ENCODE results near the gene ZFP36.

The ZFP36 gene

DNA sequence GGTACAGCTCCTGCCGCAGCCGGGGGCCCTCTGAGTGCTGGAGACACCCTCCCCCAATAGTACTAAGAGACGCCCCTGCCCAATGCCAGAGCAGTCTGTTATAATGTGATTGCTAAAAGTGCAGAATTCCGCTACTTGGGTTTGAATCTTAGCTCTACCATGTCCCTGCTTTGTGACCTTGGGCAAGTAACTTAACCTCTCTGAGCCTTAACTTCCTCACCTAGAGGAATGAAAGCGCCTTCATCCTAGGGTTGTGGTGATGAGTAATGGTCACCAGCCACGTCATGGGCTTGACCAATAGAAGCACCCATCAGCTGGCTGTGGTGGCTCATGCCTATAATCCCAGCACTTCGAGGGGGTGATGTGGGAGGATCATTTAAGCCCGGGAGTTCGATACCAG is 12.4 kb downstream of the ZFP36 start:
- no peaks in the 10 kb centered on the region for H3K79me2 ChIP-seq (ENCODE audit: insufficient read depth, low read length)
- H4K20me1 ChIP-seq (ENCODE audit: insufficient read depth, low read length), result no peaks in the 10 kb centered on the region
- no peak overlapping the region for H3K9ac ChIP-seq (ENCODE audit: low read length)
- no peaks in the 10 kb centered on the region for H3K27me3 ChIP-seq (ENCODE audit: insufficient read depth, low read length)
- H3K4me3 ChIP-seq (ENCODE audit: low read depth, low read length, poor library complexity, severe bottlenecking), result no peak overlapping the region
- no peaks in the 10 kb centered on the region for H3F3A ChIP-seq (ENCODE audit: insufficient read depth, low read length)
- H3K4me2 ChIP-seq (ENCODE audit: low read length), result no peak overlapping the region
- H3K27ac ChIP-seq (ENCODE audit: low read depth, low read length, poor library complexity, severe bottlenecking), result no peak overlapping the region
- no peak overlapping the region for H2AFZ ChIP-seq (ENCODE audit: low read length)
- H3K36me3 ChIP-seq (ENCODE audit: insufficient read depth, low read length), result peaks cover 29% of the 10 kb centered on the region
- no peaks in the 10 kb centered on the region for H3K9me2 ChIP-seq (ENCODE audit: low read depth, low read length)
- H3K4me1 ChIP-seq (ENCODE audit: insufficient read depth, low read length, severe bottlenecking), result peaks cover 2% of the 10 kb centered on the region
- no peaks in the 10 kb centered on the region for H3K9me3 ChIP-seq (ENCODE audit: low read length)
- TF ChIP-seq EZH2 (IDR thresholded peaks at IDR 0.05; ENCODE audit: borderline replicate concordance, low read length), result no peak

DNA sequence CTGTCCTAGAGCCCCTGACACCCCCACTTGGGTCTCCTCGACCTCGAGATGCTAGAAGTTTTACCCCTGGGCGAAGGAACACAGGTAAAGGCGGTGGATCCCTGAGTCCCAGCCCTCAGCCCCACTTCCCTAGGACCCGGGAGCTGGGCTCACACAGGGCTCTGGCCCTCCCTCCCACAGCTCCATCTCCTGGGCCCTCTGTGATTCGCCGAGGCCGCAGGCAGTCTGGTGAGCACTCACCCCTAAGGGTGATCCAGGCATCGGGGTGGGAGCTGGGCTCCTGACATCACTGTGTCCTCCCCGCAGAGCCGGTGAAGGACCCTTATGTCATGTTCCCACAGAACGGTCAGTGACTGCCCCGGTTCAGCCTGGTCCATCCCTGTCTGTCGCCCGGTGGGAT is 14.1 kb downstream of the ZFP36 start:
- H3K79me2 ChIP-seq (ENCODE audit: insufficient read depth, low read length), result no peaks in the 10 kb centered on the region
- no peaks in the 10 kb centered on the region for H4K20me1 ChIP-seq (ENCODE audit: insufficient read depth, low read length)
- H3K27ac ChIP-seq (ENCODE audit: low read depth, low read length, poor library complexity, severe bottlenecking), result no peak overlapping the region
- H3K4me3 ChIP-seq (ENCODE audit: low read depth, low read length, poor library complexity, severe bottlenecking), result no peak overlapping the region
- TF ChIP-seq EZH2 (IDR thresholded peaks at IDR 0.05; ENCODE audit: borderline replicate concordance, low read length) (no peak), CTCF (IDR thresholded peaks at IDR 0.05; ENCODE audit: low read length) (no peak)
- peaks cover 36% of the 10 kb centered on the region for H3K36me3 ChIP-seq (ENCODE audit: insufficient read depth, low read length)
- no peak overlapping the region for H3K9ac ChIP-seq (ENCODE audit: low read length)
- no peaks in the 10 kb centered on the region for H3K27me3 ChIP-seq (ENCODE audit: insufficient read depth, low read length)
- H3K9me2 ChIP-seq (ENCODE audit: low read depth, low read length), result no peaks in the 10 kb centered on the region
- no peak overlapping the region for H2AFZ ChIP-seq (ENCODE audit: low read length)
- no peaks in the 10 kb centered on the region for H3F3A ChIP-seq (ENCODE audit: insufficient read depth, low read length)
- H3K4me1 ChIP-seq (ENCODE audit: insufficient read depth, low read length, severe bottlenecking), result no peaks in the 10 kb centered on the region
- H3K4me2 ChIP-seq (ENCODE audit: low read length), result no peak overlapping the region
- H3K9me3 ChIP-seq (ENCODE audit: low read length), result no peaks in the 10 kb centered on the region

- Histone ChIP-seq H4K20me1 (ENCODE audit: insufficient read depth, low read length) (no peaks in the 10 kb centered on the region), H3K36me3 (ENCODE audit: insufficient read depth, low read length) (peaks cover 36% of the 10 kb centered on the region), H3K9ac (ENCODE audit: low read length) (no peak overlapping the region), H3F3A (ENCODE audit: insufficient read depth, low read length) (no peaks in the 10 kb centered on the region), H3K4me3 (ENCODE audit: low read depth, low read length, poor library complexity, severe bottlenecking) (no peak overlapping the region), H2AFZ (ENCODE audit: low read length) (no peak overlapping the region), H3K9me3 (ENCODE audit: low read length) (no peaks in the 10 kb centered on the region), H3K27me3 (ENCODE audit: insufficient read depth, low read length) (no peaks in the 10 kb centered on the region), H3K79me2 (ENCODE audit: insufficient read depth, low read length) (no peaks in the 10 kb centered on the region), H3K4me2 (ENCODE audit: low read length) (no peak overlapping the region), H3K9me2 (ENCODE audit: low read depth, low read length) (no peaks in the 10 kb centered on the region), H3K4me1 (ENCODE audit: insufficient read depth, low read length, severe bottlenecking) (no peaks in the 10 kb centered on the region), H3K27ac (ENCODE audit: low read depth, low read length, poor library complexity, severe bottlenecking) (no peak overlapping the region)
- TF ChIP-seq EZH2 (IDR thresholded peaks at IDR 0.05; ENCODE audit: borderline replicate concordance, low read length), result no peak
- no peak for TF ChIP-seq CTCF (IDR thresholded peaks at IDR 0.05; ENCODE audit: low read length)
Observed at GRCh38 chr19:39422020-39422419, 15.4 kb downstream of the ZFP36 start.

DNA sequence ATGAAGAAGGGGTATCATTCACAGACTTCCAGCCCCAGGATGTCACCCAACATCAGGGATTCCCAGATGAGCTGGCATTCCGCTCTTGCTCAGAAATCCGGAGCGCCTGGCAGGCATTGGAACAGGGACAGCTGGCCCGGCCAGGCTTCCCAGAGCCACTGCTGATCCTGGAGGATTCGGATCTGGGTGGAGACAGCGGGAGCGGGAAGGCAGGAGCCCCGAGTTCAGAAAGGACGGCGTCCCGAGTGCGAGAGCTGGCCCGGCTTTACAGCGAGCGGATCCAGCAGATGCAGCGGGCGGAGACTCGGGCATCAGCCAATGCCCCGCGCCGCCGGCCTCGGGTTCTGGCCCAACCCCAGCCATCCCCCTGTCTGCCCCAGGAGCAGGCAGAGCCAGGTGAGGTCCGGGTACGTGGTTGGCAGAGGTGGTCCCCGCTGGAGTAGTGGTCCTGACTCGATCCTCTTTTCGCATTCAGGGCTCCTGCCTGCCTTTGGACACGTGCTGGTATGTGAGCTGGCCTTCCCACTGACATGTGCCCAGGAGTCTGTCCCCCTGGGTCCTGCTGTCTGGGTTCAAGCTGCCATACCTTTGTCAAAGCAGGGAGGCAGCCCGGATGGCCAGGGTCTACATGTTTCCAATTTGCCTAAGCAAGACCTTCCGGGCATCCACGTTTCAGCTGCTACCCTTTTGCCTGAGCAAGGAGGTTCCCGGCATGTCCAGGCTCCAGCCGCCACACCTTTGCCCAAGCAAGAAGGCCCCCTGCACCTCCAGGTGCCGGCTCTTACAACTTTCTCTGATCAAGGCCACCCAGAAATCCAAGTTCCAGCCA is 16.8 kb downstream of the ZFP36 start:
- H3K36me3 ChIP-seq (ENCODE audit: insufficient read depth, low read length), result peaks cover 36% of the 10 kb centered on the region
- H3K4me2 ChIP-seq (ENCODE audit: low read length), result no peak overlapping the region
- TF ChIP-seq CTCF (IDR thresholded peaks at IDR 0.05; ENCODE audit: low read length), result no peak
- no peak for TF ChIP-seq EZH2 (IDR thresholded peaks at IDR 0.05; ENCODE audit: borderline replicate concordance, low read length)
- no peaks in the 10 kb centered on the region for H3K79me2 ChIP-seq (ENCODE audit: insufficient read depth, low read length)
- no peaks in the 10 kb centered on the region for H4K20me1 ChIP-seq (ENCODE audit: insufficient read depth, low read length)
- no peak overlapping the region for H3K27ac ChIP-seq (ENCODE audit: low read depth, low read length, poor library complexity, severe bottlenecking)
- H3K4me1 ChIP-seq (ENCODE audit: insufficient read depth, low read length, severe bottlenecking), result no peaks in the 10 kb centered on the region
- no peak overlapping the region for H2AFZ ChIP-seq (ENCODE audit: low read length)
- H3K27me3 ChIP-seq (ENCODE audit: insufficient read depth, low read length), result no peaks in the 10 kb centered on the region; the same call in 1 of the 2 replicates
- H3K4me3 ChIP-seq (ENCODE audit: low read depth, low read length, poor library complexity, severe bottlenecking), result no peak overlapping the region
- no peaks in the 10 kb centered on the region for H3K9me2 ChIP-seq (ENCODE audit: low read depth, low read length)
- H3F3A ChIP-seq (ENCODE audit: insufficient read depth, low read length), result no peaks in the 10 kb centered on the region
- H3K9ac ChIP-seq (ENCODE audit: low read length), result no peak overlapping the region
- H3K9me3 ChIP-seq (ENCODE audit: low read length), result no peaks in the 10 kb centered on the region
